ENCODE measurements around the gene TMEM270.
"Not testable (repeated sequence)": the region's sequence is repeated elsewhere in the genome, so short reads cannot be mapped to it uniquely, and the experiment has no call there.

The TMEM270 gene

DNA sequence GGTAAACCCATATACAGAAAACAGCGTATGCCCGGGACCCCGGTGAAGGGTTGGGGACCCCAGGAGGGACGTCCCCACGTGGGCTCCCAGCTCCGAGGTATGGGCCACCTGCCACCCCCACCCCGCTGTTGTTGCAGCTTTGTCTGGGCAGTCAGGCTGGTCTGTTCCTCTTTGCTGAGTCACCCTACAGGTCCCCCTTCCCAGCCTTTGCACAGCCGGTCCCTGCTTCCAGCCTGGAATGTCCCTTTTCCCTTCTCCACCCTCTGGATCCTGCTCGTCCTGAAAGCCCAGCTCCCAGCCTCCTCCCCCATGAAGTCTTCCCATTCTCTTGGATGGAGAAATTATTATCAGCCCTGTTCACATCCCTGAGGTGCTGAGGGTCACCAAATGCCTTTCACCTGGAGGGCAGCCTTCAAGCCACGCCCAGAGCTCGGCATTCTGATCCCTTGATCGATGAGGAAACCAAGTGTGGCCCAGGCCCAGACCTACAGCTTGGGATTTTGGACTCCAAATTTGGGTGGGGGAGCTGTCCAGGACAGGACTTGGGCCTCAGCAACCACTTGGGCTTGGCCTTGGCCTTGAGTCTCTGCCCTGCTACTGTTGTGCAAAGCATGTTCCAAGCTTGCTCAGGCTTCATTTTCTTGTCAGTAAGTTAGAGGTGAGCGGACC lies 27.6 kb upstream of the TMEM270 start:
- no peak for DNase-seq

DNA sequence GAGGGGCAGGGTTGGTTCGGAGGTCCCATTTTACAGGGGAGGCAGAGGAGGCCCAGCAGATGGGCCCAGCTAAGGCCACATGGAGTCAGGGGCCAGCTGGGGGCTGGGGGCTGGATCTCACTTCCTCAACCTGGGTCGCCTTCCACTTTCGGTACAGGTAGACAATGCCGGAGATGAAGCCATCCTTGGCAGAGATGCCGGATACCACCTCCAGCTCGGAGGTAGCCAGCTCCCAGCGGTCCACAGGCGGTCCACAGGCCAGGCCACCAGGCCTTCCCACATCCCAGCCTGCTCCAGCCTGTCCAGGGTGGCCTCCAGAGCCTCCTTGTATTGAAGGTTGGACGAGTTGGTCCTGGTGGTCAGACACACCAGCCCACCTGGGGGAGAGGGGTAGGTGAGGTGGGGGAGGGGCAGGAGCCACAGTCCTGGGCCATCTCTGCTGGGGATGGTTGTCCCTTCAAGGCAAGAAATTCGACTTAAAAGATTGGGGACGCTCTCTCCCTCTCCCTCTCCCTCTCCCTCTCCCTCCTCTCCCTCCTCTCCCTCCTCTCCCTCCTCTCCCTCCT lies 26.2 kb upstream of the TMEM270 start:
- no peak for DNase-seq

- not testable (repeated sequence) for DNase-seq
Observed at GRCh38 chr7:73837167-73837566, 23.8 kb upstream of the TMEM270 start.

GRCh38 chr7:73838642-73839041 lies 22.3 kb upstream of the TMEM270 start:
- no peak for DNase-seq

DNA sequence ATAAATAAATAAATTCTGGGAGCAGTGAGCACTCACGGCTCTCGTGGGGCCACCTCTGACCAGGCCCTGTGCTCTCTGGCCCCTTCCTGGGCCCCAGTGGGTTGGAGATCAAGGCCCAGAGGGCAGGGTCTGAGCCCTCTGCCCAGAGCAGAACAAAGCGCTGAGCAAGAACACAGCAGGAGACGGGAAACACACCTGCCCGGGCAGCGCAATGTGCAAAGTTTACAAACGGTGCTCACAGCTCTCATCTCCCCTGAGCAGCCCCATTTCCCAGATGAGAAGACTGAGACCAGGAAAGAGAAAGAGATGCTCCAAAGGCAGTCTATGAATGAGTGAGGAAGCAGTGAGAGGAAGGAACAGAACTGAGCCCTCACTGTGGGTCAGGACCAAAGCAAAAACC lies 21.7 kb upstream of the TMEM270 start:
- no peak for DNase-seq

DNA sequence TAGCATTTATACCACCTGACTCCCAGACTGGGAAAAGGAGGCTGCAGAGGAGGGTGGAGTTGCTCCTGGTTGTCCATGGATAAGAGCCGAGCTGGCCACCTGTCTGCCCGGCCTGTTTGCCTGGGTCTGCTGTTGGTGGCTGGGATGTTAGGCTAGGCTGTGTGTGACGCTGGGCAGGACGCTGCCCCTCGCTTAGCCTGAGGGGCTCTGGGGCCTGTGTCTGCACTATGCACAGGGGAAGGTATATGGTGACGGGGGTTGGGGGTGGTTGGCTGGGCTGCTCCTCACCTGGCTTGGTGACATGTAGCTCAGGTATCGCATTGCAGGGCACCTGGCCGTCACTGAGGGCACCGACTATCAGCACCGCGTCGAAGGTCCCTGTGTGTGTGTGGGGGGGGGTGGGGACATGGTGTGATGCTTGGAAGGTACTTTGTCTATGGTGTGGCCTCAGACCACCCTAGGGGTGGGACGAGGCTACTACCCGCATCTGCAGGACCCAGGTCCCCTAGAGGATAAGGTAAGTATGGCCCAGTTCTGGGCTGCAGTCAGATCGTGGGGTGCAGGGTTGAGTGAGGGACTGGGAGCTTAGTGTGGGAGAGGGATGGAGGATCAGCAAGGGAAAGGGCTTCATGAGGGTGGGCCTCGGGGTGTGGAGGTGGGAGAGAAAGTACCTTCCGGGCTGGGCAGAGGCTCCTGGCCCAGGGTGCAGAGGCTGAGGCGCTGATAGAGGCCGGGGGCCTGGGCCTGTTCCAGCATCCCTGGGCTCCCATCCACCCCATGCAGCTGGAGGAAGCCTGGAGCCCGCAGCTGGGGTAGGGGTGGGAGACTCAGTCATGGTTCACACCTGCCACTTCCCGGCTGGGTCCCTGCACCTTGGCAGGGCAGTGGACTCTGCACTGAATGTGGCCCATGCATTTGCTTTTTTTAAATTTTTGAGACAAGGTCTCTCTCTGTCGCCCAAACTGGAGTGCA lies 20.9 kb upstream of the TMEM270 start:
- DNase-seq, result no peak

GRCh38 chr7:73840715-73841379 lies 20.1 kb upstream of the TMEM270 start:
- no peak for DNase-seq

DNA sequence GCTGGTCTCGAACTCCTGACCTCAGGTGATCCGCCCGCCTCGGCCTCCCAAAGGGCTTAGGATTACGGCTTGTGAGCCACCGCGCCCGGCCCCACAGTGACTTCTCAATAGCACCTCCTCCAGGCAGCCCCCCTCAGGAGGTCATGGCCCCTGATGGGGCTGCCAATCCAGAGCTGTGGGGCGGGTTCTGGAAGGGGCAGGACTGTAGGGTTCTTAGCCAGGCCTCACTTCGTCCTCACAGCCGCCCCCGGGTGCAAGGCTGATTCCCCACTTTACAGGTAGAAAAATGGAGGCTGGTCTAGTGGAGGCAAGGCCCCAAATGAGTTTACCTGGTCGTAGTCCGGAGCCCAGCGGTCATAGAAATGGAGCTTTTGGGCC lies 19.3 kb upstream of the TMEM270 start:
- DNase-seq, result no peak

GRCh38 chr7:73842067-73842976 lies 18.6 kb upstream of the TMEM270 start, which contains the start of gene METTL27:
Gene METTL27 (minus strand): TSS chr7:73842516. CDS start chr7:73842140, 376 bp downstream.
- DNase-seq, result peak; percentile 89

GRCh38 chr7:73844131-73844547 lies 16.8 kb upstream of the TMEM270 start:
- no peak for DNase-seq

GRCh38 chr7:73844848-73845460 lies 16.0 kb upstream of the TMEM270 start:
- no peak for DNase-seq

DNA sequence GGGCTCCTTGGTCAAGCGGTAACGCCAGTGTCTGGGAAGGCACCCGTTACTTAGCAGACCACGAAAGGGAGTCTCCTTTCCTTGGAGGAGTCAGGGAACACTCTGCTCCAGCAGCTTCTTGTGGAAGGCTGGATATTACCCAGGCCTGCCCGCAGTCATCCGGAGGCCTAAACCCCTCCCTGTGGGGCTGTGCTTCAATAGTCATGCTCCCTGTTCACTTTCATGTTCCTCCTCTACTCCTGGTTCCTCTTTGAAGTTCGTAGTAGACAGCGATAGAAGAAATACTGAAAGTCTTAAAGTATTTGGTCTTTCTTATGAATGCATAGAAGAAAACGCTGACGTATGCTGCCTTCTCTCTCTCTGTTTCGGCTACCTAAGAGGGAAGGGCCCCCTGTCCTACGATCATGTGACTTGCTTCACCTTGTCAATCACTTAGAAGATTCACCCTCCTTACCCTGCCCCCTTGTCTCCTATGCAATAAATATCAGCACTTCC lies 15.2 kb upstream of the TMEM270 start:
- DNase-seq, result not testable (repeated sequence)

GRCh38 chr7:73847941-73848723 lies 12.8 kb upstream of the TMEM270 start:
- DNase-seq, result no peak

- no peak for DNase-seq
Observed at GRCh38 chr7:73850781-73851207, 10.2 kb upstream of the TMEM270 start.

GRCh38 chr7:73851410-73852338 lies 9.3 kb upstream of the TMEM270 start:
- no peak for DNase-seq

GRCh38 chr7:73852500-73852899 lies 8.5 kb upstream of the TMEM270 start:
- no peak for DNase-seq

DNA sequence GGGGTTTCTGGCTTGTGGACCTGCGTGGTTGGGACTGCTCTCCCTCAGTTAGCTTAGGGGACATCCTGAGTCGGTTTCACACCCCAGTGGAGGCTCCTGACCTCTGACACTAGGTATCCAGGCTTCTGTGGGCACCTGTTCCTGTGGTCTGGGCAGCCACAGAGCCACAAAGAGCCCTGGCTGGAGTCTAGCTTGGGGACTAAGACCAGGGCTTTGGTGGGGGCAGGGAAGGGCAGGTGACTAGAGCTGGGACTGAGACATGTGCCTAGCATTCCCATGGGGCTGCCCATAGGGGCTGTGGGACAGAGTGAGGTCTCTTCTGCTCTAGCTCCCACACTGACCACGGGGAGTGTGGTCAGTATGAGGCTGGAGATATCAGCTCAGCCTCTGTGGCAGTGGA lies 4.0 kb upstream of the TMEM270 start:
- DNase-seq, result no peak

- DNase-seq, result no peak
Observed at GRCh38 chr7:73858807-73859206, 2.2 kb upstream of the TMEM270 start.

DNA sequence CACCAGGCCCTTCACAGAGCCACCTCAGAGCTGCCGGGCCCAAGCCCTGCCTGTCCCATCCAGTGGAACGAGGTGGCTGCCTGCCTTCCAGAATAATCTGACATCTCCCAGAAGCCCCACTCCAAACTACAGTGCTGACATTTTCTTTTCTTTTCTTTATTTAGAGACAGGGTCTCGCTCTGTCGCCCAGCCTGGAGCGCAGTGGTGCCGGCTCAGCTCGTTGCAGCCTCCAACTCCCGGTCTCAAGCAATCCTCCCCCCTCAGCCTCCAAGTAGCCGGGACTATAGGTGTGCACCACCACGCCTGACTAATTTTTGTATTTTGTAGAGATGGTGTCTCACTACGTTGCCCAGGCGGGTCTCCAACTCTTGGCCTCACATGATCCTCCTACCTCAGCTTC lies 346 bp downstream of the TMEM270 start:
- no peak for DNase-seq

Data from KG1 (cell line).